WTC11 (cell line): ENCODE measurements around the gene TNC.

Experiments used
- CBFB ChIP-seq: sonication (generic); formaldehyde crosslinking; IDR thresholded peaks from 2 replicates; pipeline ENCODE4 v1.8.1; 2022; ENCODE audit warnings: mild to moderate bottlenecking, low read depth, missing genetic modification reagents
- FOXJ3 ChIP-seq: sonication (generic); formaldehyde crosslinking; IDR thresholded peaks from 2 replicates; pipeline ENCODE4 v1.9.0; 2021; ENCODE audit warnings: missing genetic modification reagents, mild to moderate bottlenecking, borderline replicate concordance
- JAZF1 ChIP-seq: fragments of 250-450 bp; sonication (Bioruptor Pico); IDR thresholded peaks from 2 replicates; pipeline ENCODE4 v1.9.0; 2021; ENCODE audit warnings: moderate library complexity, mild to moderate bottlenecking, inconsistent platforms
- TF ChIP-seq, protein P1 (sequence below): fragments of 200-600 bp; IDR thresholded peaks from 2 replicates; pipeline ENCODE4 v1.8.0; 2022; ENCODE audit warnings: antibody characterized with exemption
- TF ChIP-seq, protein P2 (sequence below): sonication (generic); formaldehyde crosslinking; IDR thresholded peaks from 2 replicates; pipeline ENCODE4 v1.8.1; 2023; ENCODE audit warnings: mild to moderate bottlenecking, missing genetic modification reagents, moderate library complexity
- TF ChIP-seq, protein P3 (sequence below): sonication (generic); formaldehyde crosslinking; IDR thresholded peaks from 2 replicates; pipeline ENCODE4 v1.8.0; 2022; ENCODE audit warnings: mild to moderate bottlenecking, missing genetic modification reagents
- TF ChIP-seq, protein P4 (sequence below): sonication (generic); formaldehyde crosslinking; IDR thresholded peaks from 2 replicates; pipeline ENCODE4 v1.8.0; 2023; ENCODE audit warnings: mild to moderate bottlenecking, missing genetic modification reagents
- TF ChIP-seq, protein P5 (sequence below): sonication (generic); formaldehyde crosslinking; IDR thresholded peaks from 2 replicates; pipeline ENCODE4 v1.8.1; 2023; ENCODE audit warnings: mild to moderate bottlenecking, missing genetic modification reagents, borderline replicate concordance
- TF ChIP-seq, protein P6 (sequence below): sonication (generic); formaldehyde crosslinking; IDR thresholded peaks from 2 replicates; pipeline ENCODE4 v1.8.1; 2022; ENCODE audit warnings: mild to moderate bottlenecking, missing genetic modification reagents, moderate library complexity, borderline replicate concordance

DNA sequence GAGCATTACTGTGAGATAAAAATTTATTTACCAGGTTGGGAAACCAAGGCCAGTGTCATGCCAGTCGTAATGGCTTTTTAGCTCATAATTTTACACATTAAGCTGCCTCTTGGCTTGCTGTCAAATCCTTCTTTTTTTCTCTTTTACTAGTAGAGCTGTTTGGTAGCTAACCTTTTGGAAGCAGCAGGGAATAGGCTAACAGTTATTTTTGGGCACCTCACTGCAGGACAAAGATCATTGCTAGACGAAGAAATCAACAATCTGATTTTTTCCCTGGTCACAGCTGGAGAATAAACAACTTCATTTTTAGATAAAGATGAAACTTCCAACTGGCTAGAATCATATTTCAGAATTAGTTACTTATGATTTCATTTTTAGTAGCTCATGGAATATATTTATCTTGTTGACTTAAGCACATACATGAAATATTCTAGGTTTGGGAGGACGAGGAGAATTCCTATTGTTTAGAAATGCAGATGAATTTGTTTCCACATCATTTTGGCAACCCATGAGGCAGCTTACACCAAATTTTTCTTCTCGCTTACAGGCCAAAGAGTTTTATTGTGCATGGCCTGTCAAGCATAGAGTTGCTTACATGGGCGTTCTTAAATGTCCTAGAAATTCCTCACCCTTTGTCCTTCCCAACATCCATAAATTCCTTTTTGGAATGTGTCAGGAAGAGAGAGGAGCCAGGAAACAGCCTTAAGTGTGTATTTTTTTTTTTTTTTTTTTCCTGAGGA is 19.6 kb downstream of the TNC start:
- TF ChIP-seq JAZF1 (CRISPR knock-in tag) (no peak), CBFB (CRISPR knock-in tag) (no peak), FOXJ3 (CRISPR knock-in tag) (no peak)
- TF ChIP-seq, protein P1, sequence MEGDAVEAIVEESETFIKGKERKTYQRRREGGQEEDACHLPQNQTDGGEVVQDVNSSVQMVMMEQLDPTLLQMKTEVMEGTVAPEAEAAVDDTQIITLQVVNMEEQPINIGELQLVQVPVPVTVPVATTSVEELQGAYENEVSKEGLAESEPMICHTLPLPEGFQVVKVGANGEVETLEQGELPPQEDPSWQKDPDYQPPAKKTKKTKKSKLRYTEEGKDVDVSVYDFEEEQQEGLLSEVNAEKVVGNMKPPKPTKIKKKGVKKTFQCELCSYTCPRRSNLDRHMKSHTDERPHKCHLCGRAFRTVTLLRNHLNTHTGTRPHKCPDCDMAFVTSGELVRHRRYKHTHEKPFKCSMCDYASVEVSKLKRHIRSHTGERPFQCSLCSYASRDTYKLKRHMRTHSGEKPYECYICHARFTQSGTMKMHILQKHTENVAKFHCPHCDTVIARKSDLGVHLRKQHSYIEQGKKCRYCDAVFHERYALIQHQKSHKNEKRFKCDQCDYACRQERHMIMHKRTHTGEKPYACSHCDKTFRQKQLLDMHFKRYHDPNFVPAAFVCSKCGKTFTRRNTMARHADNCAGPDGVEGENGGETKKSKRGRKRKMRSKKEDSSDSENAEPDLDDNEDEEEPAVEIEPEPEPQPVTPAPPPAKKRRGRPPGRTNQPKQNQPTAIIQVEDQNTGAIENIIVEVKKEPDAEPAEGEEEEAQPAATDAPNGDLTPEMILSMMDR: no peak
- TF ChIP-seq, protein P2, sequence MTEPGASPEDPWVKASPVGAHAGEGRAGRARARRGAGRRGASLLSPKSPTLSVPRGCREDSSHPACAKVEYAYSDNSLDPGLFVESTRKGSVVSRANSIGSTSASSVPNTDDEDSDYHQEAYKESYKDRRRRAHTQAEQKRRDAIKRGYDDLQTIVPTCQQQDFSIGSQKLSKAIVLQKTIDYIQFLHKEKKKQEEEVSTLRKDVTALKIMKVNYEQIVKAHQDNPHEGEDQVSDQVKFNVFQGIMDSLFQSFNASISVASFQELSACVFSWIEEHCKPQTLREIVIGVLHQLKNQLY (CRISPR knock-in tag): no peak
- TF ChIP-seq, protein P3, sequence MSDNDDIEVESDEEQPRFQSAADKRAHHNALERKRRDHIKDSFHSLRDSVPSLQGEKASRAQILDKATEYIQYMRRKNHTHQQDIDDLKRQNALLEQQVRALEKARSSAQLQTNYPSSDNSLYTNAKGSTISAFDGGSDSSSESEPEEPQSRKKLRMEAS: no peak
- TF ChIP-seq, protein P4, sequence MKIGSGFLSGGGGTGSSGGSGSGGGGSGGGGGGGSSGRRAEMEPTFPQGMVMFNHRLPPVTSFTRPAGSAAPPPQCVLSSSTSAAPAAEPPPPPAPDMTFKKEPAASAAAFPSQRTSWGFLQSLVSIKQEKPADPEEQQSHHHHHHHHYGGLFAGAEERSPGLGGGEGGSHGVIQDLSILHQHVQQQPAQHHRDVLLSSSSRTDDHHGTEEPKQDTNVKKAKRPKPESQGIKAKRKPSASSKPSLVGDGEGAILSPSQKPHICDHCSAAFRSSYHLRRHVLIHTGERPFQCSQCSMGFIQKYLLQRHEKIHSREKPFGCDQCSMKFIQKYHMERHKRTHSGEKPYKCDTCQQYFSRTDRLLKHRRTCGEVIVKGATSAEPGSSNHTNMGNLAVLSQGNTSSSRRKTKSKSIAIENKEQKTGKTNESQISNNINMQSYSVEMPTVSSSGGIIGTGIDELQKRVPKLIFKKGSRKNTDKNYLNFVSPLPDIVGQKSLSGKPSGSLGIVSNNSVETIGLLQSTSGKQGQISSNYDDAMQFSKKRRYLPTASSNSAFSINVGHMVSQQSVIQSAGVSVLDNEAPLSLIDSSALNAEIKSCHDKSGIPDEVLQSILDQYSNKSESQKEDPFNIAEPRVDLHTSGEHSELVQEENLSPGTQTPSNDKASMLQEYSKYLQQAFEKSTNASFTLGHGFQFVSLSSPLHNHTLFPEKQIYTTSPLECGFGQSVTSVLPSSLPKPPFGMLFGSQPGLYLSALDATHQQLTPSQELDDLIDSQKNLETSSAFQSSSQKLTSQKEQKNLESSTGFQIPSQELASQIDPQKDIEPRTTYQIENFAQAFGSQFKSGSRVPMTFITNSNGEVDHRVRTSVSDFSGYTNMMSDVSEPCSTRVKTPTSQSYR: no peak
- TF ChIP-seq, protein P5, sequence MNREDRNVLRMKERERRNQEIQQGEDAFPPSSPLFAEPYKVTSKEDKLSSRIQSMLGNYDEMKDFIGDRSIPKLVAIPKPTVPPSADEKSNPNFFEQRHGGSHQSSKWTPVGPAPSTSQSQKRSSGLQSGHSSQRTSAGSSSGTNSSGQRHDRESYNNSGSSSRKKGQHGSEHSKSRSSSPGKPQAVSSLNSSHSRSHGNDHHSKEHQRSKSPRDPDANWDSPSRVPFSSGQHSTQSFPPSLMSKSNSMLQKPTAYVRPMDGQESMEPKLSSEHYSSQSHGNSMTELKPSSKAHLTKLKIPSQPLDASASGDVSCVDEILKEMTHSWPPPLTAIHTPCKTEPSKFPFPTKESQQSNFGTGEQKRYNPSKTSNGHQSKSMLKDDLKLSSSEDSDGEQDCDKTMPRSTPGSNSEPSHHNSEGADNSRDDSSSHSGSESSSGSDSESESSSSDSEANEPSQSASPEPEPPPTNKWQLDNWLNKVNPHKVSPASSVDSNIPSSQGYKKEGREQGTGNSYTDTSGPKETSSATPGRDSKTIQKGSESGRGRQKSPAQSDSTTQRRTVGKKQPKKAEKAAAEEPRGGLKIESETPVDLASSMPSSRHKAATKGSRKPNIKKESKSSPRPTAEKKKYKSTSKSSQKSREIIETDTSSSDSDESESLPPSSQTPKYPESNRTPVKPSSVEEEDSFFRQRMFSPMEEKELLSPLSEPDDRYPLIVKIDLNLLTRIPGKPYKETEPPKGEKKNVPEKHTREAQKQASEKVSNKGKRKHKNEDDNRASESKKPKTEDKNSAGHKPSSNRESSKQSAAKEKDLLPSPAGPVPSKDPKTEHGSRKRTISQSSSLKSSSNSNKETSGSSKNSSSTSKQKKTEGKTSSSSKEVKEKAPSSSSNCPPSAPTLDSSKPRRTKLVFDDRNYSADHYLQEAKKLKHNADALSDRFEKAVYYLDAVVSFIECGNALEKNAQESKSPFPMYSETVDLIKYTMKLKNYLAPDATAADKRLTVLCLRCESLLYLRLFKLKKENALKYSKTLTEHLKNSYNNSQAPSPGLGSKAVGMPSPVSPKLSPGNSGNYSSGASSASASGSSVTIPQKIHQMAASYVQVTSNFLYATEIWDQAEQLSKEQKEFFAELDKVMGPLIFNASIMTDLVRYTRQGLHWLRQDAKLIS (CRISPR knock-in tag): no peak
- TF ChIP-seq, protein P6, sequence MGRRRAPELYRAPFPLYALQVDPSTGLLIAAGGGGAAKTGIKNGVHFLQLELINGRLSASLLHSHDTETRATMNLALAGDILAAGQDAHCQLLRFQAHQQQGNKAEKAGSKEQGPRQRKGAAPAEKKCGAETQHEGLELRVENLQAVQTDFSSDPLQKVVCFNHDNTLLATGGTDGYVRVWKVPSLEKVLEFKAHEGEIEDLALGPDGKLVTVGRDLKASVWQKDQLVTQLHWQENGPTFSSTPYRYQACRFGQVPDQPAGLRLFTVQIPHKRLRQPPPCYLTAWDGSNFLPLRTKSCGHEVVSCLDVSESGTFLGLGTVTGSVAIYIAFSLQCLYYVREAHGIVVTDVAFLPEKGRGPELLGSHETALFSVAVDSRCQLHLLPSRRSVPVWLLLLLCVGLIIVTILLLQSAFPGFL: no peak
